HG03280 (cell line): ENCODE results near the gene RFNG.

Experiments used
- ATAC-seq: cut with Tn5 transposase; IDR thresholded peaks from one replicate; pipeline ENCODE4 v1.9.1; 2021; ENCODE audit warnings: mild to moderate bottlenecking, moderate library complexity; ENCODE audit not compliant: unreplicated experiment

RFNG gene

DNA sequence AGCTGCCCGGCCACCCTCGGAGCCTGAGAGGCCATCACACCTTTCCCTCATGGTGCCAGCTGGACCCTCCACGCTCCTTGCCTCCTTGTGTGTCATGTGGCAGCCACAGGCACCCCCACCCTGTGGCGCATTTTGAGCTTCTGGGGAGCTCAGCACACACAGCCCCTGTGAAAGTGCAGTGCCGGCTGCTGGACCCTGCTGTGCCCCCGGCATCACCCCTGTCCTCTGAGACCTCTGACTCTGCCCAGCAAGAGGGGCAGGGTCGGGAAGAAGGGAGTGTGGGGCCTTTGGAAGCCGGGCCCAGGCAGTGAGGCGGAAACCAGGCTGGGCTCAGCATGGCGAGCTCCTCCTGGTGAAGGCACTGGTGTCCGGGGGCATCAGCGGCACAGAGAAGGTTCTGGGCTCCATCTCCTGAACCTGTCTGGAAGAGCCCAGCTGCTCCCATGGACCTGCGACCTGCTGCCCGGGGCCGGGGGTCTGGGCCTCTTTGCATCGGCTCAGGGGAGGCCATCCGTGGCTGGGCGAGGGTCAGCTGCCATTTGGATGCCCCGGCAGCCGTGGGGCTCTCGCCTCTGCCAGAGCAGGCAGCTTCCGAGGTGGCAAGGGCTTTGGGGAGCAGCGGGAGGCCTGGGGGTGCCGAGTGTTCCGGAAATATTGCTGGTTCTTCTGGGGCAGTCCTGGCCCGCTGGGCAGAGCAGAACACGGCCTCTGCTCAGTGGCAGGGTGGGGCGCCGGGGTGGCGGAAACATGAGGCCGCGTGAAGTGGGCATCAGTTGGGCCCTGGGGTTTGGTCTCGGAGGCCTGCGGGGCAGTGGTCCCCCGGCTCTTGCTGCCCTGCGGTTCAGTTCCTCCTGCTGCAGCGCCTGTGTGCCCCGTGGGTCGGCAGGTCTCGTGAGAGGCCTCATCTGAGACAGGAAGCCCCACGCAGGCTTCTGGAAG, 46.8 kb downstream of the RFNG start:
- ATAC-seq = no peak

DNA sequence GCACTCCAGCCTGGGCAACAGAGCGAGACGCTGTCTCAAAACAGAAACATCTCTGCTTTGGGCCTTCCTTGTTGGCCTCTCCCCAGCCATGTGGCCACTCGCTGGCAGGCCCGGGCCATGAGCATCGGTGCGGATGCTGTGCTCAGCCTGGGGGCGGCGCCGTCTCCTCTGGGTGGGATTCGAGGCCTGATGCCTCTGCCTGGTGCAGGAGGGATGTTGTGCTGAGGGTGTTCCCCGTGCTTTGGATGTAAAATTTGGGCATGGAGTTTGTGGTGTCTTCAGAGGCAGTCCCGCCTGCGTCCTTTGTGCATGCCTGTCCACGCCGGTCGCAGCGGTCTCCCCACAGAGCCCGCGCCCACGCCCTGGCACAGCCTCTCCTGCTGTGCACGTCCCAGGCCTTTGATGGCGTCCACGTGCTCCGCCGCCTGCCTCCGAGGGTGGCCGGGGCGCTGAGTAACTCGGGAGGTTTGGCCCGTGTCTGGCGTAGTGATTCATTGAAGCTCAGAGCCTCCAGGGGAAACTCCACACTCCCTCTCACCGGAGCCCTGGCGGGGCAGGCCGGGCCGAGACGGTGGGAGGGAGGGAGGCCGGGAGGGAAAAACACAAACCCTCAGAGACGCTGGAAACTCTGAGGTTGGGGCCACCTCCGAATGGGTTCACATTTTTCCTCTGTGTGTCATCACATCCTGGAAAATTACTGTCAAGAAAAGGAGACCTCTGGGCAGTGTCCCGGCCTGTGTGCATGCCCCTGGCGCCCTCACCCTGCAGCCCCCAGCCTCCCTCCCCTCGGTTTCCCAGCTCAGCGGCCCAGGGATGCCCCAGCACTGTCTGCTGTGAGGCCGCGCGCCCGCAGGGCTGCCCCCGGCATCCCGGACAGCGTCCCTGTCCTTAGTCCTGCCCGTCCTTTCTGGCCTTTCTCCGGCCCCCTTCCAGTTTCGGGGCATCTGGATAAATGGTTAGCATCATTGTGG, 47.9 kb downstream of the RFNG start:
- no peak for ATAC-seq

DNA sequence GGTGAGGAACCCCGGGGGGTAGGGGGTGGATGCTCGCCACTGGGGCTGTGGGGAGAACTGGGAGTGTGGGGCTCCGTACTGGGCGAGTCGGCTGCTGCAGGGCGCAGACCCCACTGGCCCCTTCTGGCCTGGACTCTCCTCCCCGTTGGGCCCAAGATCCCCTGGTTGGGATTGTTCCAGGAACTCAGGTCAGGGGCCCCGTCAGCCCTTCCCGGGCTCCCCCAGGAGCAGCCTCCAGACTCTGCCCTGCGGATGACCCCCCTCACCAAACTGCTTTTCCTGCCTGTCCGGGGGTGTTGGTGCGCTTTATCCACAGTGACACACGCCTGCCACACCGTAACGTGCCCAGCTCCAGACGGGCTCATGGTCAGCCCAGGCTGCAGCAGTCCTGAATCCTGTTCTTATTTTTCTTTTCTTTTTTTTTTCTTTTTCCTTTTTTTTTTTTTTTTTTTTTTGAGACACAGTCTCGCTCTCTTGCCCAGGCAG, 50.0 kb downstream of the RFNG start:
- ATAC-seq = no peak

DNA sequence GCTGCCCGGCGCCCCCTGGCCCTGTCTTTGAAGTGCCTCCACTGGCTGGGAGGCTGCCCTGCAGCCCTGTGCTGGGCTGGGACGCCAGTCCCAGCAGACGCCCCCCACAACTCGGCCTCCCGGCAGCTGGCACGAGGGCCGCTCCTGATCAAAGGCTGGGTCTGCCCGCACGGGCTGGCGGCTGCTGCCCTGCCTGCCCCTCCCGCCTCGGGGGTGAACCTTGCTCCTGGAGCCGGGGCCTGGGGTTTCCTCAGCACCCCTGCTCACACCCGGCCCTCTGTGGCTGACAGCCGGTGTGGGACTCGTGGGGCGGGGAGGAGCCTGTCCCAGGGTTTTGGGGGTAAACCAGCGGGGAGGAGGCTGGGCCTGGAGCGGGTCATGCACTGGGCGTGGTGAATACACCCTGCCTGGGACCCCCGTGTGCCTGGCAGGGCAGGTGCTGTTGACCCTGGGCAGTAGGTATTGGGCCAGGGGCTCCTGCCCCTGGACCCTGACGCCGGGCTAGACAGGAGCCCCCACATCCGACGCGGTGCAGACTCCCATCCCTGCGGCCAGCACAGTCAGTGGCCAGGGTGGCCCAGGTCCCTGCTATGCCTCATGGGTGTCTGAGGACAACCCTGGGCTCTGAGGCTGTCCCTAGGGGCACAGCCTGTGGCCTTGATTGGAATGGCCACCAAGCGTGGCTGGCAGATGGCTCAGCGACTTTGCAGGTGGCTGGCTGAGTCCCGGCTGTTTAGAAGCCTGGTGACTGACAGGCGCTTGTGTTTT, 50.6 kb downstream of the RFNG start:
- ATAC-seq = no peak

DNA sequence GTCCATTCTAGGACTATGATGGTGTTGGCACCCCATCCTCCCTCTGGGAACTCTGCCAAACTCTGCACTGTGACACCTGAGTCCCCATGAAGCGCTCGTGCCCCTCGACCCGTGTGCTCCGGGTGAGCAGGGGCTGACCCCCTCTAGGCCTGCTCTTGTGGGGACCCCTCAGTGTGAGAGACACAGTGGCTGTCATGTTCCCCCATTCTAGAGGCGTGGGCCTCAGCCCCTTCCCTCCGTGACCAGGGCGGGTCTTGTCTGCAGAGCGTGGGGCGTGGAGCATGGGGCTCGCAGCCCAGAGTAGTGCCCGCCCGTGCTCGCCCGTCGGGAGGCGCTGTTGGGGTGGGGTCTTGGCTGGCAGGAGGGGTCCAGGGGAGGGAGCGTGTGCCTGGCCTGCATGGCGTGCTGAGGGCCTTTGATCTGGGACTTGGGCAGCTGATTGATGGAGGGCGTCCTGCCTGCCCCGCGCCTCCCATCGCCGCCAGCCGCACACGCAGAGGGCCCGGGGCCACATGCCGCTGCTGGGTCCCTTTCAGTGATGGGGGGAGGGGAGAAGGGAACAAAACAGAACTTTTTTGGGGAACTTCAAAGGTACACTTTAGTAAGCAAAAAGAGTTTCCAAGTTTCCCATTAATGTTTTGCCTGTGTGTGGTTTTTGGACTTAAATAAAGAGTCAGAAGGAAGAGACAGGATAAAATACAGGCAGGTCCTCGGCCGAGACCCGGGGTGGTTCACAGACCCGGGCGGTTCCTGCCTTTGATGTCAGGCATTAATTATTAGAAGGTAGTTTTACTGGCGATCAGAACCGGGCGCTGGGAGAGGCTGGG, 51.4 kb downstream of the RFNG start:
- ATAC-seq = no peak

DNA sequence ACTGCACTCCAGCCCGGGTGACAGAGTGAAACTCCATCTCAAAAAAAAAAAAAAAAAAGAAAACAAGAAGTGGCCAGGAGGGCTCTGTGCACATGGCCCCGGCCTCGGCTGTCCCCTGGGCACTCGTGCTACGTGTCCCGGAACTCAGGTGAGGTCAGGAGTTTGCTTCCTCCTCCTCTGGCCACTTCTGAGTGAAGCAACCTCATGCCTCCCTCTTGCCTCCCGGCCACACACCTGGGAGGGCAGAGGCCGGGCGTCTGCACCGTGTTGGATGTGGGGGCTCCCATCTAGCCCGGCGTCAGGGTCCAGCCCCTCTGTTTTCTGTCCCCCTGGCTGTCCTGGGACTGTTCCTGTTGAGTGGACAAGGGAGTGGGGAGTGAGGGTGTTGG, 52.0 kb downstream of the RFNG start:
- ATAC-seq = no peak

DNA sequence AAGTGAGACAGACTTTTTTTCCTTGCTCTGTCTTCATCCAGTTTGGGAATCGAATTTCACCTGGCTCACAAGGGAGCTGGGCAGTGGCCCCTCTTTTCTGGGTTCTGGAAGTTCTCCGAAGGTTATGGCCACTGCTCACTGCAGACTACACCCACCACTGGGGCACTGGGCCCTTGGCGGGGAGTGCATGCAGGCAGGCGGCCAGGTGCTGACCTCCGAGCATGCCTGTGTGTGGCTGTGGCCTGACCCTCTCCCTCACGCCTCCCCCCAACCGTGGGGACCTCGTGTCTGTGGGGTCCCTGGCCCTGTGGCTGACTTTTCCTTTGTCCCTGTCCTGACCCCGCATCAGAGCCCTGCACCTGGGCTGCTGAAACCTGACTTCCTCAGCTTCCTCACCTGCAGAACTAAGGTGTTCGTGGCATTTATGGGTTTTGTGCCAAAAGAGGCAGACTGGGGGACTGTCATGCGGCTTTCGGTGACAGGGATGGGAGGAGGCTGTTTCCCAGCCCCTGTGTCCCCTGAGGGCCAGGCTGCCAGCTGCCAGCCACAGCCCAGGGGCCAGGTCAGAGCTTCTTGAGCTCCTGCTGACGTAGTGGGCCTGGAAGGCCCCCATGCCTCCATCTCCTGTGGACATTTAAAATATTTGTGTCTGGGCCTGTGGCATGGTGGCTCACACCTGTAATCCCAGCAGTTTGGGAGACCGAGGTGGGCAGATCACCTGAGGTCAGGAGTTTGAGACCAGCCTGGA, 52.7 kb downstream of the RFNG start:
- no peak for ATAC-seq

DNA sequence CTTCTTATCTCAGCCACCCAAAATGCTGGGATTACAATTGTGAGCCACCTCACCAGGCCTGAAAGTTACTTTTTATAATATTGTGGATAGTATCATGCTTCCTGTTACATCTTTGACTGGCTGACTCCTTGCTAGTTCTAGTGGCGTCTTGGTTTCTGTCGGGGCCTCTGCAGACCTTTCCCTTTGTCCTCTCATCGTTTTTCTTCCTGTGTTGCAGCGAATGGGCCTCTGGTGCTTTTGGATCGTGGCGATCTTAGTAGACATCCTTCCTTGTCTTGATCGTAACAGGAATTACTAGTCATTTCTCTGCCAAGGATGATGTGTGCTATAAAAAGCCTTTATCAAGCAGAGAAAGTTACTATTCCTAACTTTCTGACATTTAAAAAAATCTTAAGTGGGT, 53.4 kb downstream of the RFNG start:
- no peak for ATAC-seq
